GM23338 (cell line): ENCODE data around the gene DENND4A. TPM values are rescaled to one million over a fixed set of nuclear protein-coding genes. Genes with fewer than 3 reads are reported as not detected.

Experiments
- ATAC-seq: fragments of 200-7000 bp; cut with Tn5 transposase; 3 replicates; pipeline ENCODE4 v1.9.1; 2020
- DNase-seq: peaks from one replicate; pipeline ENCODE4 v3.0.0-alpha.2; 2015; ENCODE audit warnings: low spot score
- H2AFZ ChIP-seq: fragments of 200-600 bp; sonication (generic); 2 replicates; pipeline ENCODE4 v1.8.0; 2016; ENCODE audit warnings: antibody characterized with exemption, mild to moderate bottlenecking, moderate library complexity
- H3F3A ChIP-seq: fragments of 200-600 bp; sonication (generic); replicated peaks from 2 replicates; pipeline ENCODE4 v1.8.0; 2017; ENCODE audit warnings: antibody characterized with exemption, mixed run types, low read depth
- H3K27ac ChIP-seq: fragments of 200-600 bp; sonication (generic); 2 replicates; pipeline ENCODE4 v1.6.1; 2016; ENCODE audit warnings: low read depth
- H3K27me3 ChIP-seq: fragments of 200-600 bp; sonication (generic); 2 replicates; pipeline ENCODE4 v1.8.0; 2016; ENCODE audit warnings: mild to moderate bottlenecking, mixed run types, moderate library complexity; ENCODE audit not compliant: insufficient read depth
- H3K36me3 ChIP-seq: fragments of 200-600 bp; sonication (generic); 2 replicates; pipeline ENCODE4 v1.8.0; 2016; ENCODE audit warnings: mild to moderate bottlenecking; ENCODE audit not compliant: insufficient read depth
- H3K4me1 ChIP-seq: fragments of 200-600 bp; sonication (generic); 2 replicates; pipeline ENCODE4 v1.8.0; 2016; ENCODE audit warnings: mild to moderate bottlenecking, moderate library complexity; ENCODE audit not compliant: insufficient read depth
- H3K4me2 ChIP-seq: fragments of 200-600 bp; sonication (generic); 2 replicates; pipeline ENCODE4 v1.7.1; 2017; ENCODE audit warnings: mixed run types
- H3K4me3 ChIP-seq: fragments of 200-600 bp; sonication (generic); 2 replicates; pipeline ENCODE4 v1.6.1; 2016; ENCODE audit warnings: mixed run types
- H3K79me2 ChIP-seq: fragments of 200-600 bp; sonication (generic); replicated peaks from 2 replicates; pipeline ENCODE4 v1.8.0; 2017; ENCODE audit warnings: mild to moderate bottlenecking; ENCODE audit not compliant: insufficient read depth
- H3K9me2 ChIP-seq: fragments of 200-600 bp; sonication (generic); 2 replicates; pipeline ENCODE4 v1.8.0; 2017; ENCODE audit not compliant: insufficient read depth
- H4K20me1 ChIP-seq: fragments of 200-600 bp; sonication (generic); replicated peaks from 2 replicates; pipeline ENCODE4 v1.8.0; 2017; ENCODE audit warnings: mild to moderate bottlenecking; ENCODE audit not compliant: insufficient read depth
- H3K27ac Mint-ChIP-seq: 2 replicates; pipeline ENCODE4 v1.8.0; 2020; ENCODE audit warnings: inconsistent platforms, mild to moderate bottlenecking, moderate library complexity, mixed read lengths
- H3K27me3 Mint-ChIP-seq: 3 replicates; pipeline ENCODE4 v1.8.0; 2022; ENCODE audit warnings: low read depth, mild to moderate bottlenecking, moderate library complexity, mixed read lengths, inconsistent platforms; ENCODE audit not compliant: insufficient read depth, poor library complexity
- H3K36me3 Mint-ChIP-seq: 3 replicates; pipeline ENCODE4 v1.8.0; 2021; ENCODE audit warnings: low read depth, mild to moderate bottlenecking, inconsistent platforms, moderate library complexity, mixed read lengths
- H3K4me1 Mint-ChIP-seq: 3 replicates; pipeline ENCODE4 v1.8.0; 2020; ENCODE audit warnings: mild to moderate bottlenecking, inconsistent platforms, mixed read lengths
- H3K4me3 Mint-ChIP-seq: 3 replicates; pipeline ENCODE4 v1.8.0; 2021; ENCODE audit warnings: moderate library complexity, mild to moderate bottlenecking, inconsistent platforms, mixed read lengths
- H3K9me3 Mint-ChIP-seq: 3 replicates; pipeline ENCODE4 v1.8.0; 2020; ENCODE audit warnings: moderate library complexity, mild to moderate bottlenecking, inconsistent platforms, mixed read lengths
- CREB1 ChIP-seq: fragments of 250-450 bp; sonication (Bioruptor Pico); IDR thresholded peaks from 2 replicates; pipeline ENCODE4 v1.5.0; 2020; ENCODE audit warnings: low read depth, mild to moderate bottlenecking, moderate library complexity
- CTCF ChIP-seq, 2 experiments: fragments of 200-600 bp in 1 of 2; sonication (generic) in 1 of 2; conservative IDR thresholded peaks; 2 replicates each; pipeline versions ENCODE4 v1.5.1 to v1.6.1; 2016 to 2017; ENCODE audit warnings: antibody characterized with exemption in 2 of 2, low read depth in 2 of 2, mild to moderate bottlenecking in 2 of 2, moderate library complexity in 1 of 2
- EZH2phosphoT487 ChIP-seq: fragments of 200-600 bp; sonication (generic); IDR thresholded peaks from one replicate; pipeline ENCODE4 v1.8.1; 2018; ENCODE audit warnings: antibody characterized with exemption; ENCODE audit not compliant: unreplicated experiment
- JUNB ChIP-seq: IDR thresholded peaks from one replicate; pipeline ENCODE4 v1.6.1; 2016; ENCODE audit warnings: antibody characterized with exemption; ENCODE audit not compliant: unreplicated experiment
- NANOG ChIP-seq: IDR thresholded peaks from 2 replicates; pipeline ENCODE4 v1.6.1; 2016; ENCODE audit warnings: antibody characterized with exemption, borderline replicate concordance
- POLR2AphosphoS5 ChIP-seq: IDR thresholded peaks from 2 replicates; pipeline ENCODE4 v1.6.1; 2016; ENCODE audit warnings: antibody characterized with exemption, low read depth
- REST ChIP-seq: IDR thresholded peaks from one replicate; pipeline ENCODE4 v1.6.1; 2018; ENCODE audit warnings: antibody characterized with exemption; ENCODE audit not compliant: unreplicated experiment
- ZNF114 ChIP-seq: fragments of 250-450 bp; sonication (Bioruptor Pico); IDR thresholded peaks from 2 replicates; pipeline ENCODE4 v1.5.0; 2020; ENCODE audit warnings: mild to moderate bottlenecking, moderate library complexity
- ZNF331 ChIP-seq: fragments of 250-450 bp; sonication (Bioruptor Pico); IDR thresholded peaks from 2 replicates; pipeline ENCODE4 v1.5.0; 2020; ENCODE audit warnings: low read depth, mild to moderate bottlenecking, moderate library complexity
- polyA plus RNA-seq: library from polyadenylated mRNA; unstranded; fragments of >200 nt; fragmentation: Nextera tagmentation; extraction: Ambion mirVana; gene quantifications from 2 replicates; pipeline ENCODE4 v1.2.1, GENCODE V29; 2016
- total RNA-seq: library from RNA; depleted of rRNA; stranded (reverse); fragments of >200 nt; shearing (Covaris generic); gene quantifications from 2 replicates; pipeline ENCODE4 v1.2.3, GENCODE V29; 2014
- TF ChIP-seq, protein P1 (sequence below): fragments of 250-450 bp; sonication (Bioruptor Pico); IDR thresholded peaks from 2 replicates; pipeline ENCODE4 v1.5.0; 2020; ENCODE audit warnings: mild to moderate bottlenecking, moderate library complexity

The DENND4A gene
- total and polyA plus RNA-seq, 2 experiments from 2014 or later = 3.4 to 9.0 TPM

GRCh38 chr15:65771870-65772269 lies 20.2 kb downstream of the DENND4A start:
- Mint-ChIP-seq H3K4me1 (peaks cover 27% of the 10 kb centered on the region; the same call in 2 of the 3 replicates), H3K9me3 (no peaks in the 10 kb centered on the region), H3K4me3 (no peak overlapping the region), H3K27me3 (peaks cover 2% of the 10 kb centered on the region), H3K27ac (0 out of 2 replicates have a peak overlapping the region, but pooled peaks have one; percentile 11), H3K36me3 (no peaks in the 10 kb centered on the region)
- no peaks in the 10 kb centered on the region for H3K27me3 ChIP-seq
- H3K4me1 ChIP-seq = peaks cover 32% of the 10 kb centered on the region
- no peak overlapping the region for H3K4me3 ChIP-seq
- DNase-seq (no peak), ATAC-seq (no peak)
- no peaks in the 10 kb centered on the region for H3K9me2 ChIP-seq
- no peak overlapping the region for H3K4me2 ChIP-seq
- no peaks in the 10 kb centered on the region for H3K36me3 ChIP-seq
- no peak overlapping the region for H2AFZ ChIP-seq
- no peaks in the 10 kb centered on the region for H4K20me1 ChIP-seq
- 0 out of 2 replicates have a peak overlapping the region, but pooled peaks have one; percentile 21 for H3K27ac ChIP-seq
- TF ChIP-seq EZH2phosphoT487 (no peak), ZNF331 (no peak), REST (no peak), NANOG (no peak), CREB1 (no peak), POLR2AphosphoS5 (no peak), JUNB (no peak), ZNF114 (CRISPR knock-in tag) (no peak), CTCF (conservative IDR thresholded peaks at IDR 0.05; ENCODE audit: low read depth in 2 of 2) (no peak)
- TF ChIP-seq, protein P1, sequence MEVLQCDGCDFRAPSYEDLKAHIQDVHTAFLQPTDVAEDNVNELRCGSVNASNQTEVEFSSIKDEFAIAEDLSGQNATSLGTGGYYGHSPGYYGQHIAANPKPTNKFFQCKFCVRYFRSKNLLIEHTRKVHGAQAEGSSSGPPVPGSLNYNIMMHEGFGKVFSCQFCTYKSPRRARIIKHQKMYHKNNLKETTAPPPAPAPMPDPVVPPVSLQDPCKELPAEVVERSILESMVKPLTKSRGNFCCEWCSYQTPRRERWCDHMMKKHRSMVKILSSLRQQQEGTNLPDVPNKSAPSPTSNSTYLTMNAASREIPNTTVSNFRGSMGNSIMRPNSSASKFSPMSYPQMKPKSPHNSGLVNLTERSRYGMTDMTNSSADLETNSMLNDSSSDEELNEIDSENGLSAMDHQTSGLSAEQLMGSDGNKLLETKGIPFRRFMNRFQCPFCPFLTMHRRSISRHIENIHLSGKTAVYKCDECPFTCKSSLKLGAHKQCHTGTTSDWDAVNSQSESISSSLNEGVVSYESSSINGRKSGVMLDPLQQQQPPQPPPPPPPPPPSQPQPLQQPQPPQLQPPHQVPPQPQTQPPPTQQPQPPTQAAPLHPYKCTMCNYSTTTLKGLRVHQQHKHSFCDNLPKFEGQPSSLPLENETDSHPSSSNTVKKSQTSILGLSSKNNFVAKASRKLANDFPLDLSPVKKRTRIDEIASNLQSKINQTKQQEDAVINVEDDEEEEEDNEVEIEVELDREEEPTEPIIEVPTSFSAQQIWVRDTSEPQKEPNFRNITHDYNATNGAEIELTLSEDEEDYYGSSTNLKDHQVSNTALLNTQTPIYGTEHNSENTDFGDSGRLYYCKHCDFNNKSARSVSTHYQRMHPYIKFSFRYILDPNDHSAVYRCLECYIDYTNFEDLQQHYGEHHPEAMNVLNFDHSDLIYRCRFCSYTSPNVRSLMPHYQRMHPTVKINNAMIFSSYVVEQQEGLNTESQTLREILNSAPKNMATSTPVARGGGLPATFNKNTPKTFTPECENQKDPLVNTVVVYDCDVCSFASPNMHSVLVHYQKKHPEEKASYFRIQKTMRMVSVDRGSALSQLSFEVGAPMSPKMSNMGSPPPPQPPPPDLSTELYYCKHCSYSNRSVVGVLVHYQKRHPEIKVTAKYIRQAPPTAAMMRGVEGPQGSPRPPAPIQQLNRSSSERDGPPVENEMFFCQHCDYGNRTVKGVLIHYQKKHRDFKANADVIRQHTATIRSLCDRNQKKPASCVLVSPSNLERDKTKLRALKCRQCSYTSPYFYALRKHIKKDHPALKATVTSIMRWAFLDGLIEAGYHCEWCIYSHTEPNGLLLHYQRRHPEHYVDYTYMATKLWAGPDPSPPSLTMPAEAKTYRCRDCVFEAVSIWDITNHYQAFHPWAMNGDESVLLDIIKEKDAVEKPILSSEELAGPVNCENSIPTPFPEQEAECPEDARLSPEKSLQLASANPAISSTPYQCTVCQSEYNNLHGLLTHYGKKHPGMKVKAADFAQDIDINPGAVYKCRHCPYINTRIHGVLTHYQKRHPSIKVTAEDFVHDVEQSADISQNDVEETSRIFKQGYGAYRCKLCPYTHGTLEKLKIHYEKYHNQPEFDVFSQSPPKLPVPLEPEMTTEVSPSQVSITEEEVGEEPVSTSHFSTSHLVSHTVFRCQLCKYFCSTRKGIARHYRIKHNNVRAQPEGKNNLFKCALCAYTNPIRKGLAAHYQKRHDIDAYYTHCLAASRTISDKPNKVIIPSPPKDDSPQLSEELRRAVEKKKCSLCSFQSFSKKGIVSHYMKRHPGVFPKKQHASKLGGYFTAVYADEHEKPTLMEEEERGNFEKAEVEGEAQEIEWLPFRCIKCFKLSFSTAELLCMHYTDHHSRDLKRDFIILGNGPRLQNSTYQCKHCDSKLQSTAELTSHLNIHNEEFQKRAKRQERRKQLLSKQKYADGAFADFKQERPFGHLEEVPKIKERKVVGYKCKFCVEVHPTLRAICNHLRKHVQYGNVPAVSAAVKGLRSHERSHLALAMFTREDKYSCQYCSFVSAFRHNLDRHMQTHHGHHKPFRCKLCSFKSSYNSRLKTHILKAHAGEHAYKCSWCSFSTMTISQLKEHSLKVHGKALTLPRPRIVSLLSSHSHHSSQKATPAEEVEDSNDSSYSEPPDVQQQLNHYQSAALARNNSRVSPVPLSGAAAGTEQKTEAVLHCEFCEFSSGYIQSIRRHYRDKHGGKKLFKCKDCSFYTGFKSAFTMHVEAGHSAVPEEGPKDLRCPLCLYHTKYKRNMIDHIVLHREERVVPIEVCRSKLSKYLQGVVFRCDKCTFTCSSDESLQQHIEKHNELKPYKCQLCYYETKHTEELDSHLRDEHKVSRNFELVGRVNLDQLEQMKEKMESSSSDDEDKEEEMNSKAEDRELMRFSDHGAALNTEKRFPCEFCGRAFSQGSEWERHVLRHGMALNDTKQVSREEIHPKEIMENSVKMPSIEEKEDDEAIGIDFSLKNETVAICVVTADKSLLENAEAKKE (CRISPR knock-in tag) = no peak
- no peaks in the 10 kb centered on the region for H3K79me2 ChIP-seq
- no peaks in the 10 kb centered on the region for H3F3A ChIP-seq
